H9 (cell line): ENCODE results near the gene TEAD2. TPM values are rescaled to one million over a fixed set of nuclear protein-coding genes. Genes with fewer than 3 reads are reported as not detected.

Experiments used
- DNase-seq: peaks from one replicate; pipeline ENCODE4 v3.0.0-alpha.2; 2017
- H2AFZ ChIP-seq: one replicate; pipeline ENCODE4 v1.6.1; 2013; ENCODE audit warnings: mild to moderate bottlenecking, low read length, control low read depth, moderate library complexity
- H2AK5ac ChIP-seq: 2 replicates; pipeline ENCODE4 v1.6.1; 2013; ENCODE audit warnings: low read length, control low read depth, mixed read lengths; ENCODE audit not compliant: insufficient read length
- H2BK120ac ChIP-seq: one replicate; pipeline ENCODE4 v1.6.1; 2013; ENCODE audit warnings: low read depth, mild to moderate bottlenecking, low read length, control low read depth, inconsistent platforms; ENCODE audit not compliant: poor library complexity, severe bottlenecking
- H2BK12ac ChIP-seq: 2 replicates; pipeline ENCODE4 v1.6.1; 2013; ENCODE audit warnings: low read length, control low read depth, mixed read lengths, low read depth; ENCODE audit not compliant: insufficient read length
- H2BK15ac ChIP-seq: 2 replicates; pipeline ENCODE4 v1.6.1; 2013; ENCODE audit warnings: low read depth, low read length, control low read depth
- H2BK20ac ChIP-seq: one replicate; pipeline ENCODE4 v1.6.1; 2013; ENCODE audit warnings: low read depth, mild to moderate bottlenecking, low read length, control low read depth, inconsistent platforms; ENCODE audit not compliant: poor library complexity, severe bottlenecking
- H2BK5ac ChIP-seq: 2 replicates; pipeline ENCODE4 v1.6.1; 2013; ENCODE audit warnings: low read length, control low read depth, mixed read lengths; ENCODE audit not compliant: insufficient read length
- H3K14ac ChIP-seq: 2 replicates; pipeline ENCODE4 v1.6.1; 2013; ENCODE audit warnings: low read length, control low read depth; ENCODE audit not compliant: insufficient read depth
- H3K18ac ChIP-seq: 2 replicates; pipeline ENCODE4 v1.6.1; 2013; ENCODE audit warnings: low read depth, mild to moderate bottlenecking, mixed read lengths, low read length, control low read depth; ENCODE audit not compliant: insufficient read length
- H3K23ac ChIP-seq: 2 replicates; pipeline ENCODE4 v1.6.1; 2013; ENCODE audit warnings: low read length, control low read depth, mixed read lengths, low read depth; ENCODE audit not compliant: insufficient read length
- H3K23me2 ChIP-seq: 2 replicates; pipeline ENCODE4 v1.6.1; 2013; ENCODE audit warnings: low read depth, mild to moderate bottlenecking, mixed read lengths, low read length, control low read depth; ENCODE audit not compliant: insufficient read length, poor library complexity, severe bottlenecking
- H3K27ac ChIP-seq: 2 replicates; pipeline ENCODE4 v1.5.1; 2013; ENCODE audit warnings: low read length, control low read depth, mixed read lengths, low read depth; ENCODE audit not compliant: insufficient read length
- H3K27me3 ChIP-seq: 2 replicates; pipeline ENCODE4 v1.6.1; 2013; ENCODE audit warnings: low read length, control low read depth, inconsistent platforms; ENCODE audit not compliant: insufficient read depth
- H3K4ac ChIP-seq: 2 replicates; pipeline ENCODE4 v1.6.1; 2013; ENCODE audit warnings: low read depth, mild to moderate bottlenecking, control low read depth, inconsistent platforms, low read length, moderate library complexity
- H3K4me1 ChIP-seq: 2 replicates; pipeline ENCODE4 v1.6.1; 2013; ENCODE audit warnings: low read length, control low read depth, inconsistent platforms; ENCODE audit not compliant: insufficient read depth
- H3K4me2 ChIP-seq: 2 replicates; pipeline ENCODE4 v1.6.1; 2013; ENCODE audit warnings: low read length, control low read depth, mixed read lengths; ENCODE audit not compliant: insufficient read length, insufficient read depth
- H3K56ac ChIP-seq: 2 replicates; pipeline ENCODE4 v1.6.1; 2013; ENCODE audit warnings: low read depth, mild to moderate bottlenecking, mixed read lengths, low read length, control low read depth; ENCODE audit not compliant: insufficient read length
- H3K79me1 ChIP-seq: 2 replicates; pipeline ENCODE4 v1.6.1; 2013; ENCODE audit warnings: low read depth, mild to moderate bottlenecking, moderate library complexity, low read length, control low read depth, inconsistent platforms; ENCODE audit not compliant: insufficient read depth, poor library complexity, severe bottlenecking
- H3K79me2 ChIP-seq: 2 replicates; pipeline ENCODE4 v1.6.1; 2013; ENCODE audit warnings: low read length, control low read depth, inconsistent platforms; ENCODE audit not compliant: insufficient read depth
- H3K9ac ChIP-seq: 2 replicates; pipeline ENCODE4 v1.6.1; 2013; ENCODE audit warnings: low read length, control low read depth, mixed read lengths; ENCODE audit not compliant: insufficient read length; ENCODE audit errors: extremely low read depth
- H3K9me3 ChIP-seq: one replicate; pipeline ENCODE4 v1.6.1; 2013; ENCODE audit warnings: low read depth, low read length, inconsistent platforms; ENCODE audit not compliant: control insufficient read depth
- H3T11ph ChIP-seq: one replicate; pipeline ENCODE4 v1.6.1; 2013; ENCODE audit warnings: mild to moderate bottlenecking, low read length, control low read depth, inconsistent platforms
- H4K20me1 ChIP-seq: one replicate; pipeline ENCODE4 v1.6.1; 2013; ENCODE audit not compliant: control insufficient read depth, insufficient read length, insufficient read depth
- H4K5ac ChIP-seq: 2 replicates; pipeline ENCODE4 v1.6.1; 2013; ENCODE audit warnings: low read depth, mild to moderate bottlenecking, mixed read lengths, low read length, control low read depth; ENCODE audit not compliant: insufficient read length
- H4K8ac ChIP-seq: replicated peaks from 2 replicates; pipeline ENCODE4 v1.6.1; 2013; ENCODE audit warnings: low read length, control low read depth, mixed read lengths, low read depth; ENCODE audit not compliant: insufficient read length
- H4K91ac ChIP-seq: 2 replicates; pipeline ENCODE4 v1.6.1; 2013; ENCODE audit warnings: low read depth, mild to moderate bottlenecking, moderate library complexity, mixed read lengths, low read length, control low read depth; ENCODE audit not compliant: insufficient read length
- H3K27ac Mint-ChIP-seq, 3 experiments: 2 replicates in 2 of 3; 3 replicates in 1 of 3; pipeline ENCODE4 v1.8.0; 2020 to 2021; ENCODE audit warnings: mixed read lengths in 3 of 3, mild to moderate bottlenecking in 1 of 3, moderate library complexity in 1 of 3
- H3K27me3 Mint-ChIP-seq: 2 replicates; pipeline ENCODE4 v1.8.0; 2021; ENCODE audit warnings: low read depth, mild to moderate bottlenecking, moderate library complexity, mixed read lengths
- H3K36me3 Mint-ChIP-seq, 3 experiments: 2 replicates in 2 of 3; 3 replicates in 1 of 3; pipeline ENCODE4 v1.8.0; 2020 to 2021; ENCODE audit warnings: low read depth in 3 of 3, mixed read lengths in 3 of 3; ENCODE audit not compliant: insufficient read depth in 1 of 3
- H3K4me1 Mint-ChIP-seq, 2 experiments: 2 replicates each; pipeline ENCODE4 v1.8.0; 2020; ENCODE audit warnings: mixed read lengths in 2 of 2
- H3K4me3 Mint-ChIP-seq, 2 experiments: 2 replicates in 1 of 2; 3 replicates in 1 of 2; pipeline ENCODE4 v1.8.0; 2020 to 2021; ENCODE audit warnings: mild to moderate bottlenecking in 2 of 2, mixed read lengths in 2 of 2, moderate library complexity in 1 of 2
- H3K9me3 Mint-ChIP-seq, 2 experiments: 2 replicates in 1 of 2; 3 replicates in 1 of 2; pipeline ENCODE4 v1.8.0; 2020; ENCODE audit warnings: mild to moderate bottlenecking in 2 of 2, mixed read lengths in 2 of 2, moderate library complexity in 1 of 2
- CTCF ChIP-seq: fragments of 200-600 bp; sonication (generic); conservative IDR thresholded peaks from 3 replicates; pipeline ENCODE4 v1.8.0; 2021; ENCODE audit warnings: antibody characterized with exemption, mild to moderate bottlenecking
- WGBS: extraction: QIAGEN DNeasy Blood & Tissue Kit; methylation state at CpG from one replicate; pipeline ENCODE4 v1.1.7; 2013; ENCODE audit warnings: missing lambda C conversion rate, low lambda C conversion rate, mixed read lengths; ENCODE audit not compliant: insufficient read length; ENCODE audit errors: extremely low coverage; 5-methylcytosine and 5-hydroxymethylcytosine counted together
- total RNA-seq: library from RNA; stranded (reverse); gene quantifications from 2 replicates; pipeline ENCODE4 v1.2.1, GENCODE V29; 2021

TEAD2 gene
- total RNA-seq, 1 experiment from 2014 or later = 126 TPM

- Mint-ChIP-seq H3K4me3 (no peak overlapping the region), H3K4me1 (peaks cover 3 to 4% of the 10 kb centered on the region in 2 experiments; a peak in 2 of 4 replicates), H3K27me3 (no peaks in the 10 kb centered on the region), H3K27ac (no peak overlapping the region), H3K9me3 (no peaks in the 10 kb centered on the region), H3K36me3 (peaks cover 81 to 99% (median 96%) of the 10 kb centered on the region in 3 experiments)
- no peaks in the 10 kb centered on the region for H3K4me1 ChIP-seq
- no peaks in the 10 kb centered on the region for H3K23me2 ChIP-seq
- no peak for TF ChIP-seq CTCF
- H3K23ac ChIP-seq = no peak overlapping the region
- H3K4me2 ChIP-seq = no peak overlapping the region
- no peak overlapping the region for H3K27ac ChIP-seq
- H3K9ac ChIP-seq = no peak overlapping the region
- H2BK12ac ChIP-seq = no peak overlapping the region
- H3T11ph ChIP-seq = no peak overlapping the region
- no peak overlapping the region for H2BK120ac ChIP-seq
- no peaks in the 10 kb centered on the region for H3K79me1 ChIP-seq
- no peak overlapping the region for H3K4ac ChIP-seq
- no CpG with 5 or more reads among the region's 15 CpGs for WGBS
- no peak overlapping the region for H4K5ac ChIP-seq
- H3K79me2 ChIP-seq = no peaks in the 10 kb centered on the region
- H2BK20ac ChIP-seq = no peak overlapping the region
- H2BK5ac ChIP-seq = no peak overlapping the region
- no peak for DNase-seq
- H3K27me3 ChIP-seq = no peaks in the 10 kb centered on the region
- H2AFZ ChIP-seq = no peak overlapping the region
- H4K8ac ChIP-seq = no peak overlapping the region
- H3K14ac ChIP-seq = no peak overlapping the region
- no peaks in the 10 kb centered on the region for H3K9me3 ChIP-seq
- no peak overlapping the region for H3K56ac ChIP-seq
- H2AK5ac ChIP-seq = no peak overlapping the region
- no peak overlapping the region for H3K18ac ChIP-seq
- H2BK15ac ChIP-seq = no peak overlapping the region
- H4K91ac ChIP-seq = no peak overlapping the region
- H4K20me1 ChIP-seq = no peaks in the 10 kb centered on the region
Observed at GRCh38 chr19:49347191-49347590, 15.0 kb downstream of the TEAD2 start.
